Caco-2 (cell line): ENCODE data around the gene CASD1. TPM values are rescaled to one million over a fixed set of nuclear protein-coding genes. Genes with fewer than 3 reads are reported as not detected.

Source experiments
- BruUV-seq: library from RNA; stranded (reverse); fragments of 400-500 nt; replicated peaks from 2 replicates; lab custom pipeline; 2021; lab: Mats Ljungman, UMichigan
- CTCF ChIA-PET: fragments of 300-600 bp; sonication (Branson Sonifier 250); formaldehyde crosslinking; loops from one replicate; lab custom pipeline; 2022; ENCODE audit warnings: antibody characterized with exemption; lab: Charles Lee
- POLR2A ChIA-PET: fragments of 300-600 bp; sonication (Branson Sonifier 250); formaldehyde crosslinking; loops from one replicate; lab custom pipeline; 2022; ENCODE audit warnings: antibody characterized with exemption; lab: Charles Lee
- DNase-seq, 2 experiments: peaks; one replicate each; pipeline versions ENCODE4 v3.0.0 to v3.0.0-alpha.2; 2020 to 2022
- H3K27me3 ChIP-seq: replicated peaks from 2 replicates; pipeline ENCODE4 v1.6.0; 2011; ENCODE audit warnings: low read length; ENCODE audit not compliant: control insufficient read depth, insufficient read depth
- H3K36me3 ChIP-seq: 2 replicates; pipeline ENCODE4 v1.5.1; 2011; ENCODE audit warnings: low read length; ENCODE audit not compliant: control insufficient read depth, insufficient read depth
- H3K4me1 ChIP-seq: fragments of 250-450 bp; sonication (Bioruptor Pico); 2 replicates; pipeline ENCODE4 v1.5.1; 2020; ENCODE audit warnings: mild to moderate bottlenecking
- H3K4me3 ChIP-seq: 2 replicates; pipeline ENCODE4 v1.5.1; 2011; ENCODE audit warnings: low read depth, mild to moderate bottlenecking, control low read depth, low read length
- H3K9me3 ChIP-seq: fragments of 250-450 bp; sonication (Bioruptor Pico); 2 replicates; pipeline ENCODE4 v1.5.1; 2020; ENCODE audit warnings: mild to moderate bottlenecking, moderate library complexity
- H3K27ac Mint-ChIP-seq: one replicate; pipeline ENCODE4 v1.8.0; 2022; ENCODE audit warnings: mixed read lengths; ENCODE audit not compliant: unreplicated experiment
- H3K27me3 Mint-ChIP-seq: one replicate; pipeline ENCODE4 v1.8.0; 2022; ENCODE audit warnings: mixed read lengths; ENCODE audit not compliant: insufficient read depth, unreplicated experiment
- H3K36me3 Mint-ChIP-seq: one replicate; pipeline ENCODE4 v1.8.0; 2022; ENCODE audit warnings: mild to moderate bottlenecking, mixed read lengths; ENCODE audit not compliant: insufficient read depth, unreplicated experiment
- H3K4me1 Mint-ChIP-seq: one replicate; pipeline ENCODE4 v1.8.0; 2022; ENCODE audit warnings: low read depth, mixed read lengths; ENCODE audit not compliant: unreplicated experiment
- H3K4me3 Mint-ChIP-seq: one replicate; pipeline ENCODE4 v1.8.0; 2022; ENCODE audit warnings: mild to moderate bottlenecking, moderate library complexity, mixed read lengths; ENCODE audit not compliant: unreplicated experiment
- H3K9me3 Mint-ChIP-seq: one replicate; pipeline ENCODE4 v1.8.0; 2022; ENCODE audit warnings: mixed read lengths; ENCODE audit not compliant: unreplicated experiment
- CTCF ChIP-seq, 2 experiments: fragments of 200-600 bp in 1 of 2; IDR thresholded peaks; 1 replicate in 1 of 2; 2 replicates in 1 of 2; pipeline versions ENCODE4 v1.5.1 to v1.8.0; 2011 to 2022; ENCODE audit warnings: antibody characterized with exemption in 1 of 2, control low read depth in 1 of 2, inconsistent platforms in 1 of 2, low read depth in 1 of 2, low read length in 1 of 2, mild to moderate bottlenecking in 1 of 2, moderate library complexity in 1 of 2; ENCODE audit not compliant: insufficient read depth in 1 of 2, severe bottlenecking in 1 of 2, unreplicated experiment in 1 of 2
- intact Hi-C: fragments of 100-400 bp; cut with micrococcal nuclease; formaldehyde crosslinking; loops from one replicate; pipeline ENCODE4 v1.10.0; 2022; ENCODE audit not compliant: unreplicated experiment
- total RNA-seq: library from RNA; stranded (reverse); gene quantifications from 2 replicates; pipeline ENCODE4 v1.2.3, GENCODE V29; 2022

CASD1 gene
- total RNA-seq, 1 experiment from 2014 or later = 13.7 TPM

- H3K27ac Mint-ChIP-seq = no peak overlapping the region
- no peaks in the 10 kb centered on the region for H3K27me3 ChIP-seq
- H3K4me3 Mint-ChIP-seq = no peak overlapping the region
- H3K4me3 ChIP-seq = no peak overlapping the region
- POLR2A ChIA-PET = no interaction called here
- no peak for TF ChIP-seq CTCF (IDR thresholded peaks at IDR 0.05; ENCODE audit: insufficient read depth in 1 of 2, low read depth in 1 of 2, low read length in 1 of 2, severe bottlenecking in 1 of 2, unreplicated experiment in 1 of 2)
- no peaks in the 10 kb centered on the region for H3K36me3 Mint-ChIP-seq
- H3K4me1 ChIP-seq = no peaks in the 10 kb centered on the region; the same call in 1 of the 2 replicates
- H3K4me1 Mint-ChIP-seq = no peaks in the 10 kb centered on the region
- H3K27me3 Mint-ChIP-seq = no peaks in the 10 kb centered on the region
- intact Hi-C loops = no loop called here
- DNase-seq = no peak
- no peaks in the 10 kb centered on the region for H3K9me3 ChIP-seq
- no TSS peak for BruUV-seq
- CTCF ChIA-PET = no interaction called here
- no peaks in the 10 kb centered on the region for H3K9me3 Mint-ChIP-seq
- no peaks in the 10 kb centered on the region for H3K36me3 ChIP-seq
Observed at GRCh38 chr7:94483843-94484242, 25.8 kb upstream of the CASD1 start.

GRCh38 chr7:94486216-94486615 is 23.4 kb upstream of the CASD1 start:
- no peaks in the 10 kb centered on the region for H3K27me3 ChIP-seq
- no peaks in the 10 kb centered on the region for H3K27me3 Mint-ChIP-seq
- no peaks in the 10 kb centered on the region for H3K9me3 Mint-ChIP-seq
- ChIA-PET CTCF (no interaction called here), POLR2A (no interaction called here)
- H3K27ac Mint-ChIP-seq = no peak overlapping the region
- H3K4me3 Mint-ChIP-seq = no peak overlapping the region
- no peaks in the 10 kb centered on the region for H3K4me1 Mint-ChIP-seq
- no peaks in the 10 kb centered on the region for H3K9me3 ChIP-seq
- no peak overlapping the region for H3K4me3 ChIP-seq
- no peaks in the 10 kb centered on the region for H3K36me3 Mint-ChIP-seq
- intact Hi-C loops = no loop called here
- DNase-seq = peak in 1 of 2 experiments; percentile 8
- TF ChIP-seq CTCF (IDR thresholded peaks at IDR 0.05; ENCODE audit: insufficient read depth in 1 of 2, low read depth in 1 of 2, low read length in 1 of 2, severe bottlenecking in 1 of 2, unreplicated experiment in 1 of 2) = no peak
- BruUV-seq = no TSS peak
- no peaks in the 10 kb centered on the region for H3K36me3 ChIP-seq
- H3K4me1 ChIP-seq = no peaks in the 10 kb centered on the region; the same call in 1 of the 2 replicates

- Mint-ChIP-seq H3K4me3 (no peak overlapping the region), H3K4me1 (peaks cover 6% of the 10 kb centered on the region), H3K27me3 (no peaks in the 10 kb centered on the region), H3K27ac (no peak overlapping the region), H3K36me3 (no peaks in the 10 kb centered on the region), H3K9me3 (no peaks in the 10 kb centered on the region)
- TF ChIP-seq CTCF (IDR thresholded peaks at IDR 0.05; ENCODE audit: insufficient read depth in 1 of 2, low read depth in 1 of 2, low read length in 1 of 2, severe bottlenecking in 1 of 2, unreplicated experiment in 1 of 2) = no peak
- Histone ChIP-seq H3K27me3 (no peaks in the 10 kb centered on the region), H3K9me3 (no peaks in the 10 kb centered on the region; the same call in 1 of the 2 replicates), H3K4me3 (no peak overlapping the region), H3K4me1 (no peaks in the 10 kb centered on the region; the same call in 1 of the 2 replicates), H3K36me3 (no peaks in the 10 kb centered on the region)
- POLR2A ChIA-PET = no interaction called here
- BruUV-seq = no TSS peak
- no peak for DNase-seq
- CTCF ChIA-PET = no interaction called here
- intact Hi-C loops = no loop called here
Observed at GRCh38 chr7:94491410-94491809, 18.2 kb upstream of the CASD1 start.
